HG03196 (cell line): Measurements from ENCODE around the gene HARS1.
"Not testable (repeated sequence)": the region's sequence is repeated elsewhere in the genome, so short reads cannot be mapped to it uniquely, and the experiment has no call there.

Experiments used
- ATAC-seq: cut with Tn5 transposase; IDR thresholded peaks from one replicate; pipeline ENCODE4 v1.9.1; 2021; ENCODE audit not compliant: unreplicated experiment

HARS1 gene

GRCh38 chr5:140690941-140691924, at the start of gene HARS1, which contains the start of gene HARS2:
HARS1 (minus strand) TSS chr5:140691370; CDS start chr5:140691304, 66 bp downstream.
HARS2 (plus strand) TSS chr5:140691455; CDS start chr5:140691649, 194 bp downstream.
- peak; percentile 99 for ATAC-seq

GRCh38 chr5:140737486-140737885, 46.3 kb upstream of the HARS1 start:
- no peak for ATAC-seq

GRCh38 chr5:140734354-140734753, 43.2 kb upstream of the HARS1 start:
- no peak for ATAC-seq

GRCh38 chr5:140733098-140733497, 41.9 kb upstream of the HARS1 start:
- no peak for ATAC-seq

GRCh38 chr5:140725799-140726471, 34.8 kb upstream of the HARS1 start:
- ATAC-seq, result peak; percentile 88

GRCh38 chr5:140721395-140721794, 30.2 kb upstream of the HARS1 start:
- not testable (repeated sequence) for ATAC-seq

- ATAC-seq, result not testable (repeated sequence)
These were observed 29.6 kb upstream of the HARS1 start for GRCh38 chr5:140720738-140721137.

- ATAC-seq, result no peak
These were observed 27.1 kb upstream of the HARS1 start for GRCh38 chr5:140718266-140718592.

GRCh38 chr5:140716238-140716637, 25.1 kb upstream of the HARS1 start:
- not testable (repeated sequence) for ATAC-seq

GRCh38 chr5:140713562-140714094, 22.5 kb upstream of the HARS1 start:
- no peak for ATAC-seq

GRCh38 chr5:140711794-140712193, 20.6 kb upstream of the HARS1 start:
- no peak for ATAC-seq

GRCh38 chr5:140710899-140711552, 19.9 kb upstream of the HARS1 start:
- peak; percentile 88 for ATAC-seq

GRCh38 chr5:140708787-140709186, 17.6 kb upstream of the HARS1 start:
- not testable (repeated sequence) for ATAC-seq

GRCh38 chr5:140707812-140708211, 16.6 kb upstream of the HARS1 start:
- no peak for ATAC-seq

- peak; percentile 90 for ATAC-seq
These were observed 9.3 kb upstream of the HARS1 start, which contains the start of gene ZMAT2 for GRCh38 chr5:140700177-140701144. ZMAT2 (plus strand) TSS chr5:140700447; CDS start chr5:140700461, 14 bp downstream.

- no peak for ATAC-seq
These were observed 5.8 kb upstream of the HARS1 start for GRCh38 chr5:140696891-140697492.

- no peak for ATAC-seq
These were observed 3.1 kb upstream of the HARS1 start for GRCh38 chr5:140694276-140694675.

- no peak for ATAC-seq
These were observed 716 bp downstream of the HARS1 start for GRCh38 chr5:140690376-140690932.

- no peak for ATAC-seq
These were observed 12.2 kb downstream of the HARS1 start for GRCh38 chr5:140678993-140679392.
